ENCODE data around the gene OLIG1.

Gene OLIG1

GRCh38 chr21:33069994-33070743 is at the start of gene OLIG1:
TSS of gene OLIG1 (plus strand) at chr21:33070141. CDS start at chr21:33070247, 106 bp downstream.
- peak; percentile 43 to 51 for DNase-seq

- no peak for DNase-seq
Measured at GRCh38 chr21:33020558-33021100, 49.3 kb upstream of the OLIG1 start.

DNA sequence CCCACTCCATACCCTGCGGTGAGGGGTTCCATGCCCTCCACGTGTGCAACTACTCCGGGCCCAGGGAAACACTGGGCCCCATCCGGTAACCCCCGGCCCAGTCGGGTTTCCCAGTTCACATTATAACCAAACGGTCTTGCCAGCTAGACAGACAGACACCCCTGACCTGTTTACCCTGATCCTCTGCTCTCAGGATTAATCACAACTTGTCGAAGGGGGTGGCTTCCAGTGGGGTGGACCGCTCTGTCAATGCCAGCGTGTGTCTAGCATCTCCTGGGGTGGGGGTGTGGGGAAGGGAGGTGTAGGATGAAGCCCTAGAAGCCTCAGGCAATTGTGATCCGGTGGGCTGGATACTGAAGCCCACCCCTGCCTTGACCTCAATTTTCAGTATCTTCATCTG is 48.8 kb upstream of the OLIG1 start:
- DNase-seq = no peak

DNA sequence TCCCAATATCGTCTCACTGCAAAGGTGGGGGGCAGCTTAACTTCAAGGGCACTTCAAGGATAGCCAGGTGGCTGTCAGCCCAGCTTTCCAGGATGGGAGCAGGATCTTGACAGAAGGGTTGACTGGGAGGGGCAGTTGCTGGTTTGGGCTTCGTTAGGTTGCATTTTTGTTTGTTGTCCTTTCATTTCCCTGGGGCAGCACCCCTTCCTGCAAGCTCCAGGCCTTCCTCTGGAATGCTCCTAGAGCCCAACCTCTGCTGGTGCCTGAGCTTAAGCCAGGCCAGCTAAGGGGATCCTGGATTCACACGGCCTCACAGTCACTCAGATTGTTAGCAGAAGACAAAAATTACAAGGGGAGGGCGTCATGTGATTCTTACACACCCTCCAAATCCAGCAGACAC is 48.3 kb upstream of the OLIG1 start:
- DNase-seq = no peak

GRCh38 chr21:33022489-33022827 is 47.5 kb upstream of the OLIG1 start:
- no peak for DNase-seq

DNA sequence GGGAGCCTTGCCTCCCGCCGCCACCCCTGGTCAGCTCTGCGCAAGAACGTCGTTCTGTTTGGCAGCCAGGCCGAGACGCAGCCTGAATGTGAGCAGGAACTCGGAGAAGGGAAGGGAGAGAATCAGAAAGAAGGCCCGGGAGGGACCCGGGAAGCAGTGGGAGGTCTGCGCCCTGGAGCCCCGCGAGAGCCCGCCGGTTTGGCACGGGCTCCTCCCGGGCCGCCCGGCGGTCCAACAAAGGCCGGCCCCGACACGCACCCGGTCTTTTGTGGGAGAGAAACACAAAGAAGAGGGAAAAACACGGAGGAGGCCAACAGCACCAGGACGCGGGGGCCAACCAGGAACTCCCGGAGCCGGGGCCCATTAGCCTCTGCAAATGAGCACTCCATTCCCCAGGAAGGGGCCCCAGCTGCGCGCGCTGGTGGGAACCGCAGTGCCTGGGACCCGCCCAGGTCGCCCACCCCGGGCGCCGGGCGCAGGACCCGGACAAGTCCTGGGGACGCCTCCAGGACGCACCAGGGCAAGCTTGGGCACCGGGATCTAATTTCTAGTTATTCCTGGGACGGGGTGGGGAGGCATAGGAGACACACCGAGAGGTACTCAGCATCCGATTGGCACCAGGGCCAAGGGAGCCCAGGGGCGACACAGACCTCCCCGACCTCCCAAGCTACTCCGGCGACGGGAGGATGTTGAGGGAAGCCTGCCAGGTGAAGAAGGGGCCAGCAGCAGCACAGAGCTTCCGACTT is 46.9 kb upstream of the OLIG1 start:
- DNase-seq = no peak

- DNase-seq = no peak
Measured at GRCh38 chr21:33023574-33024200, 46.3 kb upstream of the OLIG1 start.

- peak in 1 of 2 donors; percentile 46 for DNase-seq
Measured at GRCh38 chr21:33024201-33025103, 45.5 kb upstream of the OLIG1 start.

DNA sequence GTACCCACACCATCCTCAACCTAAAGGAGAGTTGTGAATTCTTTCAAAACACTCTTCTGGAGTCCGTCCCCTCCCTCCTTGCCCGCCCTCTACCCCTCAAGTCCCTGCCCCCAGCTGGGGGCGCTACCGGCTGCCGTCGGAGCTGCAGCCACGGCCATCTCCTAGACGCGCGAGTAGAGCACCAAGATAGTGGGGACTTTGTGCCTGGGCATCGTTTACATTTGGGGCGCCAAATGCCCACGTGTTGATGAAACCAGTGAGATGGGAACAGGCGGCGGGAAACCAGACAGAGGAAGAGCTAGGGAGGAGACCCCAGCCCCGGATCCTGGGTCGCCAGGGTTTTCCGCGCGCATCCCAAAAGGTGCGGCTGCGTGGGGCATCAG is 44.8 kb upstream of the OLIG1 start:
- no peak for DNase-seq

DNA sequence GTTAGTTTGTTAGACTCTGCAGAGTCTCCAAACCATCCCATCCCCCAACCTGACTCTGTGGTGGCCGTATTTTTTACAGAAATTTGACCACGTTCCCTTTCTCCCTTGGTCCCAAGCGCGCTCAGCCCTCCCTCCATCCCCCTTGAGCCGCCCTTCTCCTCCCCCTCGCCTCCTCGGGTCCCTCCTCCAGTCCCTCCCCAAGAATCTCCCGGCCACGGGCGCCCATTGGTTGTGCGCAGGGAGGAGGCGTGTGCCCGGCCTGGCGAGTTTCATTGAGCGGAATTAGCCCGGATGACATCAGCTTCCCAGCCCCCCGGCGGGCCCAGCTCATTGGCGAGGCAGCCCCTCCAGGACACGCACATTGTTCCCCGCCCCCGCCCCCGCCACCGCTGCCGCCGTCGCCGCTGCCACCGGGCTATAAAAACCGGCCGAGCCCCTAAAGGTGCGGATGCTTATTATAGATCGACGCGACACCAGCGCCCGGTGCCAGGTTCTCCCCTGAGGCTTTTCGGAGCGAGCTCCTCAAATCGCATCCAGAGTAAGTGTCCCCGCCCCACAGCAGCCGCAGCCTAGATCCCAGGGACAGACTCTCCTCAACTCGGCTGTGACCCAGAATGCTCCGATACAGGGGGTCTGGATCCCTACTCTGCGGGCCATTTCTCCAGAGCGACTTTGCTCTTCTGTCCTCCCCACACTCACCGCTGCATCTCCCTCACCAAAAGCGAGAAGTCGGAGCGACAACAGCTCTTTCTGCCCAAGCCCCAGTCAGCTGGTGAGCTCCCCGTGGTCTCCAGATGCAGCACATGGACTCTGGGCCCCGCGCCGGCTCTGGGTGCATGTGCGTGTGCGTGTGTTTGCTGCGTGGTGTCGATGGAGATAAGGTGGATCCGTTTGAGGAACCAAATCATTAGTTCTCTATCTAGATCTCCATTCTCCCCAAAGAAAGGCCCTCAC is 44.2 kb upstream of the OLIG1 start, which contains the start of gene OLIG2:
Gene OLIG2 (plus strand): TSS at position 447 of the 954 bp plus-strand sequence. CDS start 928 bp downstream, outside the sequence.
- DNase-seq = no peak

GRCh38 chr21:33026443-33026858 is 43.5 kb upstream of the OLIG1 start:
- DNase-seq = no peak

DNA sequence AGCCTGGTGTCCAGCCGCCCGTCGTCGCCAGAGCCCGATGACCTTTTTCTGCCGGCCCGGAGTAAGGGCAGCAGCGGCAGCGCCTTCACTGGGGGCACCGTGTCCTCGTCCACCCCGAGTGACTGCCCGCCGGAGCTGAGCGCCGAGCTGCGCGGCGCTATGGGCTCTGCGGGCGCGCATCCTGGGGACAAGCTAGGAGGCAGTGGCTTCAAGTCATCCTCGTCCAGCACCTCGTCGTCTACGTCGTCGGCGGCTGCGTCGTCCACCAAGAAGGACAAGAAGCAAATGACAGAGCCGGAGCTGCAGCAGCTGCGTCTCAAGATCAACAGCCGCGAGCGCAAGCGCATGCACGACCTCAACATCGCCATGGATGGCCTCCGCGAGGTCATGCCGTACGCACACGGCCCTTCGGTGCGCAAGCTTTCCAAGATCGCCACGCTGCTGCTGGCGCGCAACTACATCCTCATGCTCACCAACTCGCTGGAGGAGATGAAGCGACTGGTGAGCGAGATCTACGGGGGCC is 43.0 kb upstream of the OLIG1 start:
- DNase-seq = no peak

DNA sequence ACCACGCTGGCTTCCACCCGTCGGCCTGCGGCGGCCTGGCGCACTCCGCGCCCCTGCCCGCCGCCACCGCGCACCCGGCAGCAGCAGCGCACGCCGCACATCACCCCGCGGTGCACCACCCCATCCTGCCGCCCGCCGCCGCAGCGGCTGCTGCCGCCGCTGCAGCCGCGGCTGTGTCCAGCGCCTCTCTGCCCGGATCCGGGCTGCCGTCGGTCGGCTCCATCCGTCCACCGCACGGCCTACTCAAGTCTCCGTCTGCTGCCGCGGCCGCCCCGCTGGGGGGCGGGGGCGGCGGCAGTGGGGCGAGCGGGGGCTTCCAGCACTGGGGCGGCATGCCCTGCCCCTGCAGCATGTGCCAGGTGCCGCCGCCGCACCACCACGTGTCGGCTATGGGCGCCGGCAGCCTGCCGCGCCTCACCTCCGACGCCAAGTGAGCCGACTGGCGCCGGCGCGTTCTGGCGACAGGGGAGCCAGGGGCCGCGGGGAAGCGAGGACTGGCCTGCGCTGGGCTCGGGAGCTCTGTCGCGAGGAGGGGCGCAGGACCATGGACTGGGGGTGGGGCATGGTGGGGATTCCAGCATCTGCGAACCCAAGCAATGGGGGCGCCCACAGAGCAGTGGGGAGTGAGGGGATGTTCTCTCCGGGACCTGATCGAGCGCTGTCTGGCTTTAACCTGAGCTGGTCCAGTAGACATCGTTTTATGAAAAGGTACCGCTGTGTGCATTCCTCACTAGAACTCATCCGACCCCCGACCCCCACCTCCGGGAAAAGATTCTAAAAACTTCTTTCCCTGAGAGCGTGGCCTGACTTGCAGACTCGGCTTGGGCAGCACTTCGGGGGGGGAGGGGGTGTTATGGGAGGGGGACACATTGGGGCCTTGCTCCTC is 42.3 kb upstream of the OLIG1 start:
- DNase-seq = no peak

- no peak for DNase-seq
Measured at GRCh38 chr21:33028287-33028670, 41.7 kb upstream of the OLIG1 start.

GRCh38 chr21:33028773-33029384 is 41.1 kb upstream of the OLIG1 start:
- peak in 1 of 2 donors; percentile 38 for DNase-seq

GRCh38 chr21:33029385-33029921 is 40.5 kb upstream of the OLIG1 start:
- no peak for DNase-seq

DNA sequence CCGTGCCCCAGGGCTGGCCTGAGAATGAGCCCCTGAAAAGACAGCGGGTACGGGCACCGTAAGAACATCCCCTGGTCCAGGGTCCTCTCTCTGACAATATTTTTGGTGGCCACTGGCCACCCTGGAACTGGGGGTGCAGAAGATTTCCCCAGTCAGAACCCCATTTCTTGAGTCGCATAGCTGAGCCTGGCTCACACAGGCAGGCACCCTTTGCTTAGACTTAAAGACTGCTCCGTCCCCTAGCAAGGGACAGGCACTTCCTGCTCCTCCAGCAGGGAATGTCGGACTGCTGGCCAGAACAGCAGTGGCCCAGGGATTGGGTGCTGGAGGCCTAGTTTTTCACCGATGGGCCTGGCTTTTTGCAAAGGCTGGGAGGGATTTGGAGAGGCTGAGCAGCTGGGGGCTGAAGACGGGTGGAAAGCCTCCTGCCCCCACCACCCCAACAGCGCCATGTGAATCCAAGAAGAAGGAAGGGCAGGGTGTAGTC is 39.9 kb upstream of the OLIG1 start:
- no peak for DNase-seq

GRCh38 chr21:33030633-33031032 is 39.3 kb upstream of the OLIG1 start:
- DNase-seq = no peak
